GM21529 (cell line): ENCODE measurements around the gene IER5.
"Not testable (repeated sequence)": the region's sequence is repeated elsewhere in the genome, so short reads cannot be mapped to it uniquely, and the experiment has no call there.

ENCODE experiments used
- ATAC-seq: cut with Tn5 transposase; IDR thresholded peaks from one replicate; pipeline ENCODE4 v1.9.1; 2021; ENCODE audit not compliant: unreplicated experiment

The IER5 gene

DNA sequence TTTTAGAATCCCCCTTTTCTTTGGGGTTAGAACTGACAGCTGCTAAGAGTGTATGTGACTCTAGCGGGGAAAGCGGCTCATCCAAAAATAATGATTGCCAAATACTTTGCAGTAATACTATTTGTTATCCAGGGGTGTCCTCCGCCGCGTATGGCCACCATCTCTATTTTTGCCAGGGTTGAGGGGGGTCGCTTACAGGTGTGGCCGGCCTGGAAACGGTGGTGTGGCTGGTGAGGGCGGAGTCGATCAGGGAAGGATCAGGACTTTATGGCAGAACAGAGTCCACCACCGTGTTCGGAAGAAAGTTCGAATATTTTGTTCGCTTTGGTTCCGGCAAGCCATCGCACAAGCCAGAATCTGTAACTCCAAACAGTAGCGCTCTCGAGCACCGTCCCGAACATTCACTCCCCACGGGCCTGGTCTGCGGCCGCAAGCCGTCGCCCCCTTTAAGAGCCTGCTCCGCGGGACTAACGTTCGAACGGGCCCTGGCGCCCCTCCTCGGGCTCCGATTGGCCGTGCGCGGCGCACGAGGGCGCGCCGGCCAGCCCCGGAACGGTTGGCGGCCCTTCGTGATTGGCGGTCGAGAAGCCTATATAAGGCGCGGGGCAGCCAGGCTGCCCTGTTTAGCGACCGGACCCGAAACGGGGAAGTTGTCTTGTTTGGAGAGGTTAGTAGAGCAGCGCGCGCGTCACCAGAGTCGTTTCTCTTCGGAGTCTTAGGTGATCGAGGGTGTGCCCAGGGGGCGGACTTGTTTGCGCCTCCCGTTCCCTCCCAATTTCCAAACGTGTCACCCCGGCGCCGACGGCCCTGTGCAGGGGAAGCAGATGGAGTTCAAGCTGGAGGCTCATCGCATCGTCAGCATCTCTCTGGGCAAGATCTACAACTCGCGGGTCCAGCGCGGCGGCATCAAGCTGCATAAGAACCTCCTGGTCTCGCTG is at the start of gene IER5:
TSS of gene IER5 (plus strand) at position 622 of the 938 bp plus-strand sequence. CDS start at position 825, 203 bp downstream.
- peak; percentile 73 for ATAC-seq

DNA sequence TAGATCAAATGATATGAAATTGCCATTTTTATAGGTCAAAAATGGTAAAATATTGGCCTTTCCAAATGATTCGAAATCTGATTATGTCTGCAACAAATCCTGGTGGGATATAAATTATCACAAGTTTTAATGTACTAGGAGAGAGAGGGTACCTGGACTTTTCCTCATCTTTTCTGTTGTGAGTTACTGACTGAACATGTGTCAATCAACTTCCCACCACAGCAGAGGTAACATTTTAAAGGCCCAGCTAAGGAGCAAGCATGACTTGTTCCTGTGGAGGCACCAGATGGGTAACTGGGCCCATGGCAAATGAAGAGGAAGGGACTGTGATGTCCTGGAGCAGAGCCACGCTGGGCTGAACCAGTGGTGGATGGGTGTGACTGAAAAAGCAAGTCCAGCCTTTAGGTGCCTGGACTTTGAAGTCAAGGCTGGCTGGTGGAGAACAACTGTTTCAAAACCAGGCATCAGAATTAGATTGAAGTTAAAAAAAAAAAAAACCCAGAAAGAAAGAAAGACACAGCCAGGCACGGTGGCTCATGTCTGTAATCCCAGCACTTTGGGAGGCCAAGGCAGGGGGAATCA is 48.1 kb upstream of the IER5 start:
- ATAC-seq = no peak

DNA sequence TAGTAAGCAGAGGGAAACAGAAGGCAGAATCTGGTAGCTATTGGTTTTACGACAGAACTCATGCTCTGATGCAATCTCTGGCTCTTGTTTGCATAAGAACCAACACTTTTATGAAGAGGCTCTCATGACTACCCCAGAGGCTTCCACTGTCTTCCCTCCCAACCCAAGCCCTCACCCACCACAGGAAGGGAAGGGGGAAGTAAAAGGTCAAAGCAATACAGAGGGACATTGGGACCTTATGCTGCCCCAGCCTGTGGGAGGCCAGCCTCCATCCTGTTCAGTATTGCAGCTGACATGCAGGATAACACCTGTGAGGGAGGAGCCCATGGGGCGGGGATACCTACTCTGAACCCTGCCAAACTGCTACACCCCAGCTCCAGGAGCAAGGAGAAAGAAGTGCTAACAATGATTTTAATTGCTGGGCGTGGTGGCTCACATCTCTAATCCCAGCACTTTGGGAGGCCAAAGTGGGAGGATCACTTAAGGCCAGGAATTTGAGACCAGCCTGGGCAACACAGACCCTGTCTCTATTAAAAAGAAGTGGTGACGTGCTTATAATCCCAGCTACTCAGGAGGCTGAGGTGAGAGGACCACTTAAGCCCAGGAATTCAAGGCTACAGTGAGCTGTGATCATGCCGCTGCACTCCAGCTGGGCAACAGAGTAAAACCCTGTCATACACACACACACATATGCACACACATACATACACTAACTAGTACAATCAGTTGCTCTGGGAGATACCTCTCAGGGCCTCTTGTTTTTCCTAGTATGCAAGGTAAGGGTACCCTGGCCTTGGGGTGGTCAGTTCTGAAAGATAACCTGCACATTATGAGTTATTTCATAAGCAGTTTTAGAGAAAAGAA is 45.2 kb upstream of the IER5 start:
- peak; percentile 35 for ATAC-seq

DNA sequence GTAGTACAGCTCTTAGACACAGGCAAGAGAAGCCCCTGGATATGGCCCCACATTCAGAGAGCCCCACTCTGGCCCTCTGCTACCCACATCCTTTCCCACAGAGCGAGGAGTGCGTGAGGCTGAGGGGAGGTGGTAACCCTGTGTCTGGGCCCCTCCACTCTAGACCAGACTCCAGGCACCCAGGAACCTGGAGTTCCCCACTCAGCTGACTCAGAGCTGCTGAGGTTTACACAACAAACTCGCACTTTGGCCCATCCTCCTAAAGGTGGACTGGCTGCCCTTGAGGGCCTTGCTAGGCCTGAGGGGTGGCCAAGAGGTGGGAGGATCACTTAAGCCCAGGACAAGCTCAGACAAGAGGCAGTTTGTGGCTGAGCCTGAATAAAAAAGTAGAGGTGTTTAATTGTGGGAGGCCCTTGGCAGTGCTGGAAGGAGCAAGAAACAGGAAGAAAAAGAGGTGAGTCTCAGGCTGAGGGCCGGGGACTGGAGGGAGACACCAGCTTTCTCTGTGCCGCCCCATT is 44.0 kb upstream of the IER5 start:
- peak; percentile 70 for ATAC-seq

DNA sequence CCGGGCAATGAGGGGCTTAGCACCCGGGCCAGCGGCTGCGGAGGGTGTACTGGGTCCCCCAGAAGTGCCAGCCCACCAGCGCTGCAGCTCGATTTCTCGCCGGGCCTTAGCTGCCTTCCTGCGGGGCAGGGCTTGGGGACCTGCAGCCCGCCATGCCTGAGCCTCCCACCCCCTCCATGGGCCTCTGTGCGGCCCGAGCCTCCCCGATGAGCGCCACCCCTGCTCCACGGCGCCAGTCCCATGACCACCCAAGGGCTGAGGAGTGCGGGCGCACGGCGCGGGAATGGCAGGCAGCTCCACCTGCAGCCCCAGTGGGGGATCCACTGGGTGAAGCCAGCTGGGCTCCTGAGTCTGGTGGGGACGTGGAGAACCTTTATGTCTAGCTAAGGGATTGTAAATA is 42.6 kb upstream of the IER5 start:
- ATAC-seq = not testable (repeated sequence)

DNA sequence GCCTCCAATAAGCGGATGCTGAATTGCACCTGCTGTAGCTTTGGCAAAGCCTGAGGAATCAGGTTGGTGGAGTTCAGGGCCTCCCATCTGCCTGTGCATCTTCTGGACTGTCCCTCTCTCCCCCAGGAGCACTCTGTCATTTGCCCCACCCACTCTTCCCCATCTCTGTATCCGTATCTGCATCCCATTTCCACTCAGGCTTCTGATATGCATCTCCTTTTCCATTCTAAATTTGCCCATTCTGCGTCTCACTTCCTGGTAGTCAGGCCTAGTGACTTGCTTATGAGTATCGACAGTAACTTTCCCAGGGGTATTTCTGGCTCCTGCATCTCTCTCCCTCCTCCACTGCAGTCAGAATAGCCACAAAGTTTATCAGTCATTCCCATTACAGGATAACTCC is 39.1 kb upstream of the IER5 start:
- no peak for ATAC-seq

DNA sequence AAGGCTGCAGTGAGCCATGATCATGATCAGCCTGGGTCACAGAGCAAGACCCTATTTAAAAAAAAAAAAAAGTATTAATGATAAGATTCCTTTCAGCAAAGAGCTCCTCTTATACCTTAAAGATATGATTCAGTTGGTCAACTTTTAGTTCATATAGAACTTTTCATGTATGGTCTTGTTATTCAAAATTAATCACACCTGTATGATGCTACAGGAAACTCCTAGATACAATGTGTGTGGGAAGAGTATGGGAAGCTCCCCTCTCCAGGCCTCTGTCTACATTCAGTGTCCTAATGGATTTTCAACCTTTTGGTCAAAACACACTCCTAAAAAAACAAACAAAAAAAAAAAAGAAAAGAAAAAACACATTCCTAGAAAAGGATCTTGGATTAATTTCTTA is 37.6 kb upstream of the IER5 start:
- ATAC-seq = no peak

DNA sequence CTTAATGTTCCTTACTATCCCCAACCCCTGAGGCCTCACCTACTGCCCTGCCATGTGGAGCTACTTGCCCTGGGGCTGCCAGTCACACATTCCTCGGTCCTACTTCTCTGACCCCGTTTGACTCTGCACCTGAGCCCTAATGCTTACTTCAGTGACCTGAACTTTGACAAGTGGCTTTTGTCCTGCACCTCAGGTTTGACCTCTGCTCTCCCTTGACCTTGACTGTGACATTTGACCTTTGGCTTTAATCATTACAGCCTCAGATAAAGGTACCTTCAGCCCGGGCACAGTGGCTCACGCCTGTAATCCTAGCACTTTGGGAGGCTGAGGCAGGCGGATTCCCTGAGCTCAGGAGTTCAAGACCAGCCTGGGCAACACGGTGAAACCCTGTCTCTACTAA is 31.9 kb upstream of the IER5 start:
- ATAC-seq = no peak

DNA sequence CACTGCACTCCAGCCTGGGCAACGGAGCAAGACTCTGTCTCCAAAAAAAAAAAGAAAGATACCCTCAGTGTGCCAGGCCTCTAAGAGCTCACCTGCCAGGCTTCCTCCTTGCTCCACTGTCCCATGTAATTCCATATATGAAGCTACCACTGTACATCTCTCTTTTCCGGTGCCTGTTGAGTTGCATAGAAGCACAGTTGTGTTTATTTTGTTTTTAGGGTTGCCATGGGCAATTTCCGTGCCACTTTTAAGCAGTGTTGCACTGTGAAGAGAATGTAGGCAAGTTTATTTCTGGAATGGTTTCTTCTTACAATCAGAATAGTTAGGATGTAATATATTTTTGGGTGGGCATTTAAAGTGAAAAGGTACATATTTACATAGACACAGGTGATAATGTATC is 31.4 kb upstream of the IER5 start:
- ATAC-seq = no peak

DNA sequence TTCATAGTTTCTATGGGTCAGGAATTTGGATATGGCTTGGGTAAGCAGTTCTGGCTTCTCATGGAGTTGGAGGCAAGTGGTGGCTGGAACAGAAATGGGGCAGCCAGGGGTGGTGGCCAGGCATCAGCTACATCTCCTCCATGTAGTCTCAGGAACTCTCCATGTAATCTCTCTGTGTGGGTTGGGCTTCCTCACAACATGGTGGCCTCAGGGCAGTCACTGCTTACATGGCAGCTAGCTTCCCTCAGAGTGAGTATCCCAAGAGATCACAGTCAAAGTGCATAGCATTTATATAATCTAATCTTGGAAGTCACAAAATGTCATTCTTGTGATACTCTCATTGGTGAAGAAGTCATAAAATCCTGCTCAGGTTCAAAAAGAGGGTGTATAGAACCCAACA is 29.1 kb upstream of the IER5 start:
- no peak for ATAC-seq

DNA sequence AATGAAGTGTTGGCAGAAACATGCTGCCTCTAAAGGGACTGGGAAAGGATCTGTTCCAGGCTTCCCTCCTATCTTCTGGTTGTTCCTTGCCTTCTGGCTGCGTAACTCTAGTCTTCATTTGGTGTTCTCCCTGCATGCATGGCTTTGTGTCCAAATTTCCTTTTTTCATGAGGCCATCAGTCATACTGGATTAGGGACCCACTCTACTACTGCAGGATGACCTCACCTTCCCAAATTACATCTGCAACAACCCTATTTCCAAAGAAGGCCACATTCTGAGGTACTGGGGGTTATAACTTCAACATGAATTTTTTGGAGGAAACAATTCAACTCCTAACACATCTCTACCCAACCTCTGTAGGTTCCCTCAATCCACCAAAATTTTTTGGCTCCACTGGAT is 28.4 kb upstream of the IER5 start:
- ATAC-seq = no peak

DNA sequence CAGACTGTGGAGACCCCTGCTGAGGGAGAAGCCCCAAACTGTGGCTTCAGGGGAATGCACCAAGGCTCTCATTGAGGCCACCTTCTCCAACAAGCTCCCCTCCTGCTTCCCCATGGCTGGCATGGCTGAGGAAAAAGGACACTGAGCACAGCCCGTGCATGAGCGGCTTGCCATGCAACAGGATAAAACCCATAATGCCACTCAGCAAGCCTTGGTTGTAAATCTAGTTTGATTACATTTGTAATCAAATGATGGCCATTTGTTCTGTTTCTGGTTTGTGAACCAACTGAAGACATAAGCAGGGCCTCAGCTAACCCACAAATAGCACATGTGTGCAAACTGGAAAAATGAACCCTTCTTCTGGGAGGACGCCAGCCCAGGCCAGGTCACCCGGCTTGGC is 27.6 kb upstream of the IER5 start:
- ATAC-seq = not testable (repeated sequence)

DNA sequence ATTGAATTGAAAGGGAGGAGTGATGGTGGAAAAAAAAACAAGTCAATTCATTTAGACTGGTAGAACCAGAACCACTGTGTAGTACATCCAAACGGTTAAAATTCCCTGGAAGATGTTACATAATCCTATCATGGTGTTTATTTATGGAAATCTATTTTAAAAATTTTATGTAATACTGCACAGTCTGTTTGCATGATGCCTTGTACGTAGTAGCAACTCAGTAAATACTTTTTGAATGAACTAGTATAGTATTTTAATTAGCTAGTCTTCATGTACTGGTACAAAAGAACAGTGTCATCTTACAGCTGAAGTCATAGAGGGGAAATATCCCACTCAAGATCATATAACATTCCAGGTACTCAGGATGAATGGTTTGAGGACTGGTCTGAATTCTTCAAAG is 27.0 kb upstream of the IER5 start:
- ATAC-seq = no peak

DNA sequence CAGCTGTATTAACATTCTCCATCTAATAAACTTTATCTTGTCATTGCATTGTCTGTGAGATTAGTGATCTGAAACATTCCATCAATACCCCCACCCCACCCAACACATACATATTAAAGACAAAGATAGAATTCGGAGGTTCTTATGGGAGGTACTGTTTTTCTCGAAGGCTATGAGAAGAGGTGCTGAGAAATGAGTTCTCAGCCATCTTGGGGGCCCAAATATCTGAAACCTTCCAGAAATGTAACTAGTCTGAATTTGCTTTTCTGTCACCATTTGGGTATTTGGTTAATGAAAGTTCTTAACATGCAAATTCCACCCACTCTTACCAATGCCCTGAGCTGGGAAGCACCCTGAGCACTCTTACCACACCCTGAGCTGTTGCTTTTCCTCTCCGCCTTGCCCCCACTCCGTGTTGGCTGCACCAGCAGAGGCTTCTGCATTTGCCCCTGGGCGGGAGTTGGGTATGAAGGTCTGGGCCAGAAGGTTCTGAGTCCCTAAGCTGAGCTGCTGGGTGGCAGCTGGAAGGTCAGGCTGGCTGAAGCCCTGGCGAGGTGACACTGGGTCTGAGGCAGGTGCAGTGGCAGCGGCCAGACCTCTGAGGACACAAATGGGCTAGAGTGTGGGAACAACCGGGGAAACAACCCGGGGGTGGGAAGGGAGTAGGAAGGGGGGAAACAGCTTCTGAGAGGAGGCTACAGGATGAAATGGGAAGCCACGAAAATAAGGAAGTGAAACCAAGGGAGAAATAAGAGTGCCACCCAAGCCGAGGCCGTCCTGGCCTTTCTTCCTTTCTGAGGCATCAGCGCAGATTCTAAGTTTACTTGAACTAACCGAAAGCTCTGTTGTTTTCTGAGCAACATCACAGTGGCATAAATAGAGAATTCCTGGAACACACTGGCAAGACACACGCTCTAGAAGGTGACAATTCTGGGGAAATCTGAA is 26.3 kb upstream of the IER5 start:
- peak; percentile 85 for ATAC-seq

DNA sequence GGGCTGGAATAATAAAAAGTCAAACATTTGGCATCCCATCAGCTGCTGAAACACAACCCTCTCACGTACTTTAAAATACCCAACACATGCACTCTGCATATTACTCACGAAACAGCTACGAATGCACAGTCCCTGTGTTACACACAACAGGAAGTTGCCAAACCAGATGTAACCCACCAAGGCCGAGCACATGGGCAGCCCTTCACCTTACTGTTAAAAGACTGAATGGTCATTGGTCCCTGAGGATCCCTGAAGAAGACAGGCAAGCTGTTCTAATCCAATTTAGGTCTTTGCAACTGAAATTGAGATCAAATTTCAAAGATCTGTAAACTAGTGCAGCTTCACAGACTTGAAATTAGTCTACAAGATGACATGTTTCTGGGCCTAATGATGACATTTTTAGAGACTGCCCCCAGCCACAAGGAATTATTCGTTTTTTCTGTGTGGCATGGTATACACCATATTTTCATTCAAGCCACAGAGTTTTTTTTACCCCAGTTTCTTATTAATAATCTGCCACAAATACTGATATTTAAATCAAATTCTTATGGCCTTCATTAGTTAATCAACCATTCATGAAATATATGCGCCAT is 25.6 kb upstream of the IER5 start:
- ATAC-seq = peak; percentile 70

DNA sequence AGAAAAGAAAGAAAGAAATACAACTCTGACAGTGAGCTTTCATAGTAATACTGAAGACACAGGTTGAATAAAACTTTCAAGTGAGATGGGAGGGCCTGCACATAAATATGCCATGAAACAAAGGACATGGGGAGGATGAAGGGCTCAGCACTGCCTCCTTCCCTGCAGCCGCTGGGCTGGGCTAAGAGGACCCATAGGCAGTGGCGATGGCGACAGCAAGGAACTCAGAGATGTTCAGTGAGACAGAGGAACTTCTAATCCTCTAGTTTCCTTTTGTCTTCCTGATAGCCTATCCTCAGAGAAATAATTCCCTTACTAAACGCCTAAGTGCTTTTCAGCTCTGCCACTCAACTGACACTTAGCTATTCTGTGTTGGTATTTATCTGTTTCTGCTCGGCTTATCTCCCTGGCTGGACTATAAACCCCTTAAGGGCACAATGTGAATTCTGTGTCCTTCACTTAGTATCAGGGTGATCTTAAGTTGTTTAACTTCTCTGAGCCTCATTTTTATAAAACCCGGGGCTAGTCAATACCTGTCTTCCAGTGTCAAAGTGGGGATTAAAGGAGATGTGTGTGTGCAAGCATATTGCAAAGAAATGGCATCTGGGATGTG is 24.4 kb upstream of the IER5 start:
- ATAC-seq = no peak

DNA sequence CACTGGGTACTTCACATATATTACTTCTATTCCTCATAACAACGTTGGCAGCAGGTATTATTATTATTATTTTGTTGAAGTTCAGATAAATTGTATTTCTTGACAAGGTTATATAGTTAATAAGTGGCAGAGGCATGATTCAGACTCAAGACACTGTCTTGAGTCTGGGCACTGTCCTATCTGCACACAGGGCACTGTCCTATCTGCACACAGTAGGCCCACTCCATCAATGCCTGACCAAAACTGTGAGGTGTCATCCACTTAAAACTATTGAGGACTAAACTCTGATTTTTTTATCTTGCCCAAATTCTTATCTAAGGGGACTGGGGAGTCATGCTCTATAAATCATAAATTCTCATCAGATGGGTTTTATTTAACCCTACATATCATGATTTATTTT is 23.8 kb upstream of the IER5 start:
- no peak for ATAC-seq

DNA sequence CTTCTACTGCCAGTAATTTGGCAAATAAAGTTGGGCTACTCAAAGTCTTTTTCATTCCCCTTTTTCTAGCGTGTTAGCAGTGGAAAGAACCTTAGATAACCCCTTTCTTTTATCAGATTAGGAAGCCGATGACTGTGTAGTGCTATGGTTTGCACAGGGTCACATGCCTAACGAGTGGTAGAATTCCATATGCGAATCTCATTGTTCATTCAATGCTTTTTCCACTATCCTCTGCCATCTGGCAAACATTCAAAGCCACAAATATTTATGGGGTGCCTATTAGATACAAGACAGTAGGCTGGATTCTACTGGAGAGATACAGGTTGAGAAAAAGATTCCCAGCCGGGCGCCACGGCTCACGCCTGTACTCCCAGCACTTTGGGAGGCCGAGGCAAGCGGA is 14.9 kb upstream of the IER5 start:
- no peak for ATAC-seq

DNA sequence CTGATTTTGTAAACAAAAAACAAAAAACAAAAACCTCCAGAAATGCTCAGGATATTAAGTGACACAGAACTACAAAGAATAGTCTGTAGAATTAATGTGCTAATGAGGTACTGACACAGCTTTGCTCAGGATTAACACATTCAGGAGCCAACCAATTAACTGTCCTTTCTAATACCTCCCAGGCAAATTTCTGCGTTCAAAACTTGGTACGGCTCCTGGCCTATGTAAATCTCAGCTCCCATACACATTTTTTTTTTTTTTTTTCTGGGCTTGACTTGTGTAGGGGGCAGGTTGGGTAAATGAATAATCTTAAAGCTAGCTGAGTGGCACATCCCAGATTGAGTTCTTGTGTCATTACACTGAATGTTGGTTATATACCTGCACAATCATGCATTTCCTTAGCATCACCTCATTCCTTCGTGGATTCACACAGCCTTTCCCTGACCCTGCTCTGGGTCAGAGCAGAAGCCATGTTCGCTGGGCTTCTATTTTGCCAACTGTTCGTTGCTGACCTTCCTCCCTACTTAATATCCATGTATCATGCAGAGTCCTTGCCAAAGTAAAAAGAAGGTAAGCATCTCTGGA is 12.6 kb upstream of the IER5 start:
- ATAC-seq = no peak
